Stimulated activated CD8-positive, alpha-beta memory T cell treated with anti-CD3 and anti-CD28 coated beads, Interleukin-4, amount 100 ng/mL, for 24 hours (primary cell): ENCODE measurements around the gene OR5M3.

Source experiments
- DNase-seq: peaks from one replicate; pipeline ENCODE4 v3.0.0-alpha.2; 2020; ENCODE audit warnings: low read depth

OR5M3 gene

DNA sequence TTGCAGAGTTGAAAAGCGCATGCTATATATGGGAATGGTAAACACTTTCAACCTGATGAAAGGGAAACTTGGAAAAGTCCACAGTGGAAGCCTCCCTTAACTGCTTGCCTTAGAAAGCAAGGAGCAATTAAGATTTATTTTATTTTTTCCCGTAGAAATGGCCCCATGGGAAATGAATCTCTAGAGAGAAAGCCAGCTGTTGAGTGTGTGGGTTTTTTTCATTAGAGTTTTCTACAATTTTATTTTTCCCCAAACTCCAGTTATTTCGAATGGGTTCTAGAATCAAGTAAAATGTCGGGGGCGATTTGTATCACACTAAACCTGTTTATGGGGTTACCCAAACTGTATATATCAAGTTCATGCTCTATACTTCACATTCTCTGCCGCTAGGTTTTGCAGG, at the start of gene OR5M3:
TSS of gene OR5M3 (minus strand) at position 101 of the 400 bp plus-strand sequence. CDS start 2,855 bp downstream, outside the sequence.
- no peak for DNase-seq

GRCh38 chr11:56522008-56522407, 48.9 kb upstream of the OR5M3 start:
- DNase-seq, result no peak

DNA sequence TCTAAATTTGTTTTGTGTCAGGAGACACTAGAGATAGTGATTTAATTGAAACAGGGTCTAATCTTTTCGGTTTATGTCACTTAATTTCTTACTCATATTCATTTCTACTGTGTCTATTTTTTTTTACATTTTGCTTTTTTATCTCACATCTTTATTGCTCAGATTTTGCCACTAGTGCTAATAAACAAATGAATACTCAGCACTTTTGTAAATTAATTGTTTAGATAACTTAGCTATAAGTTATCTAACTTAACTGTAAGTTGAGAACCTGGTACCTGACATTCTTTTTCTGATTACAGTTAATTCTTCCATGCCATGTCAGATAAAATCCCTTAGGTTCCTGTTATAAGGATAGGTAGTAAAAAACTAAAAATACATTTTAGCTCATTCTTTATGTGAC, 40.1 kb upstream of the OR5M3 start:
- DNase-seq, result no peak

- no peak for DNase-seq
These were observed 36.3 kb upstream of the OR5M3 start for GRCh38 chr11:56509439-56509838.

DNA sequence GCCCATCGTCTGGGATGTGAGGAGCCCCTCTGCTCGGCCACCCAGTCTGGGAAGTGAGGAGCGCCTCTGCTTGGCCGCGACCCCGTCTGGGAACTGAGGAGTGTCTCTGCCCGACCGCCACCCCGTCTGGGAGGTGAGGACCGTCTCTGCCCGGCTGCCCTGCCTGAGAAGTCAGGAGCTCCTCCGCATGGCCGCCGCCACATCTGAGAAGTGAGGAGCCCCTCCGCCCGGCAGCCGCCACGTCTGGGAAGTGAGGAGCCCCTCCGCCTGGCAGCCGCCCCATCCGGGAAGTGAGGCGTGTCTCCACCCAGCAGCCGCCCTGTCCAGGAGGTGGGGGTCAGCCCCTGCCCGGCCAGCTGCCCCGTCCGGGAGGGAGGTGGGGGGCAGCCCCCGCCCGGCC, 23.9 kb upstream of the OR5M3 start:
- no peak for DNase-seq

DNA sequence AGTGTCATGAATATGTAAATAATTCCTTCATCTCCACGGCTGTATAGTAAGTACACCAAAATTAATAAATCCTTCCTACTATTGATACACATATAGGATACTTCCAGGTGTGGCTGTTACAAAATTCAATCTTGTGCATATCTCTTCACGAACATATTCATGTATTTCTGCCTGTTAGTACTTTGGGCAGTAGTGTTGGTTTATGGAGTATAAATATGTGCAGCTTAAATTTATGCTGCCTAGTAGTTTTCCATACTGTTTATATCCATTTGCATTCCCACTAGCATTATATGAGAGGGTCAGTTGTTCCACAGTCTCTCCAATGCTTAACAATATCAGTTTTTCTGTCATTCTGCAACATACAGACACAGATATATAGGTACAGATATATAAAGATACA, 22.0 kb upstream of the OR5M3 start:
- no peak for DNase-seq

DNA sequence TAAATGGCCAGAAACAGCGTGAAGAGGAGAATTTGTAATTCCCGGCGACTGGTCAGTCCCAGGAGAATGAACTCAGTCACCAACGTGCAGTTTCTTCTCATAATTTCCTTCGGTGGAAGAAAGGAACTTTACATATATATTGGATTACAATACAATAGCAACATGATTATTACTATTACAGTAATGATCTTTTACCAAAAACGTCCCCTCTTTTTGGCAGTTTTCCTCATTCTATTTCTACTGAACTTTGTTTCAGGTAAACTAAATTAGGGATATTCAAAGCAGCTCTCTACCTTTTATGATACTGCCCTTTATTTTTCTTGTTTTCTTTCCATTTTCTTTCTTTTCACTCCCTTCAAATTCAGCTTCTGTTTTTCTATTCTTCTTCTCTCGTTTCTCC, 18.1 kb upstream of the OR5M3 start, which contains the start of gene OR5M8:
TSS of gene OR5M8 (minus strand) at position 101 of the 400 bp plus-strand sequence. CDS start at position 101, 0 bp downstream.
- DNase-seq, result no peak

- no peak for DNase-seq
These were observed 13.6 kb upstream of the OR5M3 start for GRCh38 chr11:56486801-56487200.

DNA sequence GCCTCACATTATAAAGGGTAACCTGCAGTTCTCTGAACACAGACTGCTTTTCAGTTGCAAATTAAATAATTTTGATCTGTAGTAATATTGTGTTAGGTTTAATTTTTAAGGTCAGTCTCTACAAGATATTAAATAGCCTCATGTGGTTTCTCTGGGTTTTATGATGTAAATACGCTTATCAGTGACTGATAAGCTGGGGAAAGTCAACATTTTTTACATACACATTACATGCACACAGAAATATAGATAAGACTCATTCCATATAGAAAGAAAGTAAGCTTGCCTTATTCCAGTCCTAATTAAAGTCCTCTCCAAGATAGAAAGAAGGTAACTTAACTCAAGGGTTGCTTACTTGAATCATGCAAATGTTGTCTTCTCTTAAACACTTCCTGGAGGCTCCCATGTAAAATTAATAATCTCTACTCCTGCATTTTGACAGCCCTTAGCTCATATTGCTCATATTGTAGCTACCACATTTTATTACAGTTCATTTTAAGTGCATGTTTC, 1.6 kb upstream of the OR5M3 start:
- DNase-seq, result no peak

DNA sequence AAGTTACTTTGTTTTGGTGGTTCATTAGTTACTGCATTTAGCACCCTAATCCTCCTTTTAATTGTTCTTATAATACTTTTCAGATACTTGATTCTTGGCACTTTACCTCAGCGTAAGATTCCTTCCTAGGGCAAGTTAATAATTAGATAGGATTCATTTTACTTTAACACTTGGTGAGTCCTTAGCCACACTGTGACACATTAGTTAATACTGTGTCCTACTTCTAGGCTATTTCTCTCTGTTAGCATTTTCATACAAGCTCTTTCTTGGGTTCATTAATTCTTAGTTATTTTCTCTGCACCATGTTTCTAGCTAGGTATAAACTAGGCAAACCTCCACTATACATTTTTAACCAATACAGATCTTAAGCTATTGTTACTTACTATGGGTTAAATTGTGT, 16.1 kb downstream of the OR5M3 start:
- no peak for DNase-seq

- DNase-seq, result no peak
These were observed 19.6 kb downstream of the OR5M3 start for GRCh38 chr11:56453521-56453920.
